Upper lobe of left lung (tissue), 6 donors: ENCODE data around the gene TPSD1. TPM values are rescaled to one million over a fixed set of nuclear protein-coding genes. Genes with fewer than 3 reads are reported as not detected.
"Not testable (repeated sequence)": the region's sequence is repeated elsewhere in the genome, so short reads cannot be mapped to it uniquely, and the experiment has no call there.

Experiments used
- ATAC-seq, 2 donors: fragments of 200-7000 bp; cut with Tn5 transposase; one replicate each; pipeline ENCODE4 v1.9.1; 2022; ENCODE audit warnings: mild to moderate bottlenecking in 2 of 2, moderate library complexity in 2 of 2; ENCODE audit not compliant: low FRiP score in 2 of 2
- DNase-seq, 2 donors: peaks; one replicate each; pipeline ENCODE4 v3.0.0-alpha.2; 2019 to 2020
- H3K27ac ChIP-seq, 4 donors: fragments of 200-600 bp; sonication (generic); one replicate each; pipeline ENCODE4 v1.5.1; 2016 to 2019
- H3K27me3 ChIP-seq, 4 donors: fragments of 200-600 bp; sonication (generic); one replicate each; pipeline ENCODE4 v1.5.1; 2017 to 2019
- H3K36me3 ChIP-seq, 4 donors: fragments of 200-600 bp; sonication (generic); one replicate each; pipeline ENCODE4 v1.5.1; 2016 to 2019
- H3K4me1 ChIP-seq, 4 donors: fragments of 200-600 bp; sonication (generic); one replicate each; pipeline ENCODE4 v1.5.1; 2018 to 2019
- H3K4me3 ChIP-seq, 4 donors: fragments of 200-600 bp; sonication (generic); one replicate each; pipeline ENCODE4 v1.5.1; 2017 to 2019; ENCODE audit warnings: mild to moderate bottlenecking in 2 of 4, moderate library complexity in 1 of 4
- H3K9me3 ChIP-seq, 4 donors: fragments of 200-600 bp; sonication (generic); one replicate each; pipeline ENCODE4 v1.5.1; 2018 to 2019
- EP300 ChIP-seq, 4 donors: sonication (generic); formaldehyde crosslinking; IDR thresholded peaks; one replicate each; pipeline ENCODE4 v1.5.1; 2017; ENCODE audit warnings: antibody characterized with exemption in 4 of 4, control low read depth in 2 of 4
- POLR2A ChIP-seq, 4 donors: fragments of 450-650 bp; IDR thresholded peaks; one replicate each; pipeline ENCODE4 v1.5.1; 2016 to 2017; ENCODE audit warnings: antibody characterized with exemption in 4 of 4, mild to moderate bottlenecking in 2 of 4
- POLR2AphosphoS5 ChIP-seq, 2 donors: sonication (generic); formaldehyde crosslinking; IDR thresholded peaks; one replicate each; pipeline ENCODE4 v1.5.1; 2017; ENCODE audit warnings: antibody characterized with exemption in 2 of 2
- WGBS, 2 donors: methylation state at CpG; one replicate each; pipeline ENCODE4 v1.1.5; 2017 to 2018; 5-methylcytosine and 5-hydroxymethylcytosine counted together
- total RNA-seq, 6 donors: library from RNA; depleted of rRNA in 4 of 6; stranded (reverse); fragments of >200 nt in 4 of 6; gene quantifications; one replicate each; pipeline versions ENCODE4 v1.1.0 to v1.2.1, GENCODE V29; 2016 to 2021
- TF ChIP-seq, protein P1 (sequence below), 6 experiments: fragments of 450-650 bp in 4 of 6; fragments of 200-600 bp in 2 of 6; sonication (generic) in 2 of 6; IDR thresholded peaks; one replicate each; pipeline ENCODE4 v1.5.1; 2016 to 2019; ENCODE audit warnings: antibody characterized with exemption in 6 of 6
- donor health status: DM: no; HTN: no; CAD: no; lungs with moderate emphysema.
- donor health status: DM: no; HTN: yes; CAD: no; lungs with severe emphysema.

The TPSD1 gene
- total RNA-seq, 6 donors from 2014 or later = 1.3 to 14.0 (median 6.4) TPM

DNA sequence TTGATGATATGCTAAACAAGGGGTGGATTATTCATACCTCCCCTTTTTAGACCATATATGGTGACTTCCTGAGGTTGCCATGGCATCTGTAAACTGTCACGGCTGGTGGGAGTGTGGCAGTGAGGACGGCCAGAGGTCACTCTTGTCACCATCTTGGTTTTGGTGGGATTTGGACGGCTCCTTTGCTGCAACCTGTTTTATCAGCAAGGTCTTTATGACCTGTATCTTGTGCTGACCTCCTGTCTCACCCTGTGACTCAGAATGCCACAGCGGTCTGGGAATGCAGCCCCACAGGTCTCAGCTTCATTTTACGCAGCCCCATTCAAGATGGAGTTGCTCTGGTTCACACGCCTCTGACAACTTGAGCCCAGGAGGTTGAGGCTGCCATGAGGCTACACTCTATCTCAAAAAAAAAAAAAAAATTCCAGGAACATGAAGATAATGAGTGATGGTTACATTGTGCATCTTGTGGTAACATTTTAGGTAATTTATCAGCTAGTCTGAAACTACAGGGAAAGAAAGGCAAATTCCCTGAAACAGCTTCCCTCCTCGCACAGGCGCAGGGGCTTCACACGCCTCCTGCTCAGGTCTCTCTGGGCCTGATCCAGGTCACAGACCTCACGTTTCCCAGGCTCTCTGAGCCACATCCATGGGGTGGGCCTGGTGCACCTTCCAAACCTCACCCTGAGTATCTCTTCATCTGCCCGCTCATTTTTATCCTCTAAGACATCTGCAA, 38.2 kb downstream of the TPSD1 start:
- Histone ChIP-seq H3K27ac (no peak overlapping the region), H3K9me3 (no peaks in the 10 kb centered on the region), H3K36me3 (no peaks in the 10 kb centered on the region), H3K4me3 (no peak overlapping the region), H3K27me3 (peaks cover 0 to 12% (median 5%) of the 10 kb centered on the region in 4 donors), H3K4me1 (peaks cover 0 to 5% (median 0%) of the 10 kb centered on the region in 4 donors)
- TF ChIP-seq EP300 (IDR thresholded peaks at IDR 0.05) (no peak), POLR2AphosphoS5 (IDR thresholded peaks at IDR 0.05) (no peak), POLR2A (IDR thresholded peaks at IDR 0.05) (no peak)
- TF ChIP-seq, protein P1, sequence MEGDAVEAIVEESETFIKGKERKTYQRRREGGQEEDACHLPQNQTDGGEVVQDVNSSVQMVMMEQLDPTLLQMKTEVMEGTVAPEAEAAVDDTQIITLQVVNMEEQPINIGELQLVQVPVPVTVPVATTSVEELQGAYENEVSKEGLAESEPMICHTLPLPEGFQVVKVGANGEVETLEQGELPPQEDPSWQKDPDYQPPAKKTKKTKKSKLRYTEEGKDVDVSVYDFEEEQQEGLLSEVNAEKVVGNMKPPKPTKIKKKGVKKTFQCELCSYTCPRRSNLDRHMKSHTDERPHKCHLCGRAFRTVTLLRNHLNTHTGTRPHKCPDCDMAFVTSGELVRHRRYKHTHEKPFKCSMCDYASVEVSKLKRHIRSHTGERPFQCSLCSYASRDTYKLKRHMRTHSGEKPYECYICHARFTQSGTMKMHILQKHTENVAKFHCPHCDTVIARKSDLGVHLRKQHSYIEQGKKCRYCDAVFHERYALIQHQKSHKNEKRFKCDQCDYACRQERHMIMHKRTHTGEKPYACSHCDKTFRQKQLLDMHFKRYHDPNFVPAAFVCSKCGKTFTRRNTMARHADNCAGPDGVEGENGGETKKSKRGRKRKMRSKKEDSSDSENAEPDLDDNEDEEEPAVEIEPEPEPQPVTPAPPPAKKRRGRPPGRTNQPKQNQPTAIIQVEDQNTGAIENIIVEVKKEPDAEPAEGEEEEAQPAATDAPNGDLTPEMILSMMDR (IDR thresholded peaks at IDR 0.05) = no peak
- ATAC-seq (no peak), DNase-seq (no peak)
- 54 to 59% methylated on average over 11 of the region's 11 CpGs for WGBS, 2 donors

DNA sequence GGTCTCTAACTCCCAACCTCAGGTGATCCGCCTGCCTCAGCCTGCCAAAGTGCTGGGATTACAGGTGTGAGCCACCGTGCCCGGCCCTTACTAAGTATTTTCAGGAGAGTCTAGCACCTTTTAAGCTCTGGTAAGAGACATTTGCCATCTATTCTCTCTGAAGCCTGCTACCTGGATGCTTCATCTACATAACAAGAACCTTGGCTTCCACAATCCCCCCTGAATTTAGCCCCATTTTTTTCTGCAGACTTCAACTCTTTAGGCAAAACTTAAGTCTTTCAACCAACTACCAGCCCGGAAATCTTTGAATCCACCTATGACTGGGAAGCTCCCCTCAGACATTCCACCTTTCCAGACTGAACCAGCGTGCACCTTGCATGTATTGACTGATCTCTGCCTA, 39.6 kb downstream of the TPSD1 start:
- no peaks in the 10 kb centered on the region for H3K9me3 ChIP-seq
- no peak overlapping the region for H3K27ac ChIP-seq
- peaks cover 0 to under 1% (median under 1%) of the 10 kb centered on the region in 4 donors for H3K4me1 ChIP-seq
- H3K27me3 ChIP-seq = no peaks in the 10 kb centered on the region
- TF ChIP-seq, protein P1 (IDR thresholded peaks at IDR 0.05) = no peak
- no peak for TF ChIP-seq POLR2A (IDR thresholded peaks at IDR 0.05)
- no peak for TF ChIP-seq POLR2AphosphoS5 (IDR thresholded peaks at IDR 0.05)
- TF ChIP-seq EP300 (IDR thresholded peaks at IDR 0.05) = no peak
- no peak overlapping the region for H3K4me3 ChIP-seq
- DNase-seq (no peak), ATAC-seq (no peak)
- no peaks in the 10 kb centered on the region for H3K36me3 ChIP-seq
- 60 to 61% methylated on average over 5 of the region's 5 CpGs for WGBS, 2 donors

DNA sequence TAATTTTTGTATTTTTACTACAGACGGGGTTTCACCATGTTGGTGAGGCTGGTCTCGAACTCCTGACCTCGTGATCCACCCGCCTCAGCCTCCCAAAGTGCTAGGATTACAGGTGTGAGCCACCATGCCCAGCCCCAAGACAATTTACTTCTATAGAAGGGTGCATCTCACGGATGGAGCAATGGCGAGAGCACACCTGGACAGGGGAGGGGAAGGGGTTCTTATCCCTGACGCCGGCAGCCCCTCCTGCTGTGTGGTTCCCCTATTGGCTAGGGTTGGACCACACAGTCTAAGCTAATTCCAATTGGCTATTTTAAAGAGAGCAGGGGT, 40.8 kb downstream of the TPSD1 start:
- not testable (repeated sequence) for H3K9me3 ChIP-seq, H3K27me3 ChIP-seq, H3K36me3 ChIP-seq, H3K4me3 ChIP-seq, ATAC-seq, H3K27ac ChIP-seq, DNase-seq
- H3K4me1 ChIP-seq = peaks cover 6 to 11% (median 8%) of the 10 kb centered on the region in 4 donors
- WGBS, 2 donors = 68 to 87% methylated on average over 8 of the region's 8 CpGs

DNA sequence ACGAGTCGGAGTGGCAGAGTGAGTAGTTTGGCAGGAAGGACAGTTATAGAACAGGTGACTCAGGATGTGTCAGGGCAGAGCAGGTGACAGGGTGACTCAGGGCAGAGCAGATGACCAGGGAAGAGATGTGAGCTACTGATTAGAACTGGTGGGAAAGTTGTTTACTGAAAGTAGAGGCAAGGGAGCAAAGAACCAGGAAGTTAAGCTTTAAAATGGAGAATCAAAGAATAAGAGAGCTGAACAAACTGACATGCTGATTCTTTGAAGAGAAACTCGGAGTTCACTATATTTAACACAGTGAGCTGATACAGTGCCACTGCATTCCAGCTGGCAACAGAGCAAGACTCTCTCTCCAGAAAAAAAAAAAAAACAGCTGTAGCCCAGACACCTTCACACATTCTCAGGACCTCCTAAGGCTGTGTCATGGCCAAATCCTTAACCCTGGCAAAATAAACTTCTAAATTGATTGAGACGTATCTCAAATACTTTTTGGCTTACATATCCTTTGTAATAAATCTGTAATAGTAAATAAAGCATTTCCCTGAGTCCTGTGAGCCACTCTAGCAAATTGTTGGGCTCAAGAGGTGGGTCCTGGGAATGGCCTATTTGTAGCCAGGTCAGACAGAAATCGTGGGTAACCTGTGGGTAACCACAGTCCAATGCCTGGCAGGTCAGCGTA, 41.3 kb downstream of the TPSD1 start:
- no peak overlapping the region for H3K27ac ChIP-seq
- DNase-seq = no peak
- no peaks in the 10 kb centered on the region for H3K9me3 ChIP-seq

DNA sequence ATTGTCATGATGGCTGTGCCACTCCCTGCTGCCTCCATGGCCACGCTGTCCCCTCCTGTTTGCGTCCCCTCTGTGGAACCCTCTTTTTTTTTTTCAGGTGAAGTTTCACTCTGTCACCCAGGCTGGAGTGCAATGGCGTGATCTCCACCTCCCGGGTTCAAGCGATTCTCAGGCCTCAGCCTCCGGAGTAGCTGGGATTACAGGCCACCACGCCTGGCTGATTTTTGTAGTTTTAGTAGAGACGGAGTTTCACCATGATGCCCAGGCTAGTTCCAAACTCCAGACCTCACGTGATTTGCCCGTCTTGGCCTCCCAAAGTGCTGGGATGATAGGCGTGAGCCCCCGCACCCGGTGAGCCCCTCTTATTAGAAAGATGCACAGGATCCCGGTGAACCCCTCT, 42.5 kb downstream of the TPSD1 start:
- no peaks in the 10 kb centered on the region for H3K9me3 ChIP-seq
- ATAC-seq (no peak), DNase-seq (no peak)
- WGBS, 2 donors = 94% methylated on average over 14 of the region's 14 CpGs
- peaks cover 6 to 18% (median 10%) of the 10 kb centered on the region in 4 donors for H3K4me1 ChIP-seq
- H3K27ac ChIP-seq = no peak overlapping the region
- H3K27me3 ChIP-seq = no peaks in the 10 kb centered on the region
- no peaks in the 10 kb centered on the region for H3K36me3 ChIP-seq
- TF ChIP-seq POLR2A (IDR thresholded peaks at IDR 0.05) (no peak), POLR2AphosphoS5 (IDR thresholded peaks at IDR 0.05) (no peak), EP300 (IDR thresholded peaks at IDR 0.05) (no peak)
- TF ChIP-seq, protein P1 (IDR thresholded peaks at IDR 0.05) = no peak
- H3K4me3 ChIP-seq = no peak overlapping the region

More for the DNA sequence above, 41.3 kb downstream of the TPSD1 start:
- TF ChIP-seq POLR2AphosphoS5 (IDR thresholded peaks at IDR 0.05) (no peak), EP300 (IDR thresholded peaks at IDR 0.05) (no peak), POLR2A (IDR thresholded peaks at IDR 0.05) (no peak)
- TF ChIP-seq, protein P1 (IDR thresholded peaks at IDR 0.05) = no peak
- no peak for ATAC-seq
- H3K27me3 ChIP-seq = no peaks in the 10 kb centered on the region
- H3K4me3 ChIP-seq = no peak overlapping the region
- 38 to 50% methylated on average over 6 of the region's 6 CpGs for WGBS, 2 donors
- peaks cover 6 to 11% (median 8%) of the 10 kb centered on the region in 4 donors for H3K4me1 ChIP-seq
- no peaks in the 10 kb centered on the region for H3K36me3 ChIP-seq
